HEK293 (cell line): ENCODE data around the gene HOXA4.

Source experiments
- CTCF ChIA-PET: fragments of 350-600 bp; formaldehyde crosslinking; extraction: SDS; loops from one replicate; lab custom pipeline; 2021; ENCODE audit warnings: antibody characterized with exemption; lab: Yijun Ruan, JAX
- POLR2A ChIA-PET: fragments of 300-600 bp; formaldehyde crosslinking; extraction: SDS; loops from one replicate; lab custom pipeline; 2020; ENCODE audit warnings: antibody characterized with exemption, inconsistent platforms; lab: Yijun Ruan, JAX
- H3K27ac ChIP-seq: fragments of 200-500 bp; sonication (Bioruptor generic); 2 replicates; pipeline ENCODE4 v1.5.1; 2014; ENCODE audit warnings: low read depth, low read length, control low read depth, inconsistent platforms; ENCODE audit errors: extremely low read depth
- H3K36me3 ChIP-seq, 2 experiments: fragments of 200-500 bp in 1 of 2; sonication (Bioruptor generic) in 1 of 2; 1 replicate in 1 of 2; 2 replicates in 1 of 2; pipeline ENCODE4 v1.5.1; 2014 to 2017; ENCODE audit warnings: inconsistent platforms in 2 of 2, low read length in 2 of 2; ENCODE audit not compliant: control insufficient read depth in 2 of 2, insufficient read depth in 1 of 2
- H3K4me1 ChIP-seq: fragments of 200-500 bp; sonication (Bioruptor generic); 2 replicates; pipeline ENCODE4 v1.5.1; 2014; ENCODE audit warnings: mild to moderate bottlenecking, low read length, inconsistent platforms; ENCODE audit not compliant: control insufficient read depth, insufficient read depth
- H3K4me3 ChIP-seq: 2 replicates; pipeline ENCODE4 v1.5.1; 2011; ENCODE audit warnings: low read depth, mild to moderate bottlenecking, control low read depth, low read length, moderate library complexity
- H3K9me3 ChIP-seq: fragments of 200-500 bp; sonication (Bioruptor generic); 2 replicates; pipeline ENCODE4 v1.5.1; 2014; ENCODE audit warnings: low read depth, low read length, inconsistent platforms; ENCODE audit not compliant: control insufficient read depth, insufficient read depth
- EGR2 ChIP-seq: fragments of 450-650 bp; formaldehyde crosslinking; IDR thresholded peaks from 2 replicates; pipeline ENCODE4 v1.5.1; 2016; ENCODE audit warnings: low read depth, missing biosample characterization, missing genetic modification characterization
- OSR2 ChIP-seq: fragments of 450-650 bp; formaldehyde crosslinking; IDR thresholded peaks from 2 replicates; pipeline ENCODE4 v1.5.1; 2016; ENCODE audit warnings: missing biosample characterization, missing genetic modification characterization
- PRDM6 ChIP-seq: fragments of 450-650 bp; formaldehyde crosslinking; IDR thresholded peaks from 2 replicates; pipeline ENCODE4 v1.5.1; 2017; ENCODE audit warnings: missing biosample characterization, missing genetic modification characterization
- SP3 ChIP-seq: fragments of 450-650 bp; formaldehyde crosslinking; IDR thresholded peaks from 2 replicates; pipeline ENCODE4 v1.5.1; 2016; ENCODE audit warnings: missing biosample characterization, missing genetic modification characterization
- TSHZ1 ChIP-seq: fragments of 450-650 bp; formaldehyde crosslinking; IDR thresholded peaks from 2 replicates; pipeline ENCODE4 v1.5.1; 2016; ENCODE audit warnings: missing biosample characterization, missing genetic modification characterization, borderline replicate concordance
- ZBTB17 ChIP-seq: fragments of 450-650 bp; formaldehyde crosslinking; IDR thresholded peaks from 2 replicates; pipeline ENCODE4 v1.5.1; 2016; ENCODE audit warnings: missing biosample characterization, missing genetic modification characterization
- ZFP69B ChIP-seq: fragments of 450-650 bp; formaldehyde crosslinking; IDR thresholded peaks from 2 replicates; pipeline ENCODE4 v1.5.1; 2016; ENCODE audit warnings: missing biosample characterization, missing genetic modification characterization
- ZNF148 ChIP-seq: fragments of 450-650 bp; formaldehyde crosslinking; IDR thresholded peaks from 2 replicates; pipeline ENCODE4 v1.5.0; 2017; ENCODE audit warnings: missing biosample characterization, missing genetic modification characterization, borderline replicate concordance
- ZNF19 ChIP-seq: fragments of 450-650 bp; formaldehyde crosslinking; IDR thresholded peaks from 2 replicates; pipeline ENCODE4; 2016; ENCODE audit warnings: missing biosample characterization, missing genetic modification characterization, low read depth
- ZNF362 ChIP-seq: fragments of 450-650 bp; formaldehyde crosslinking; IDR thresholded peaks from 2 replicates; pipeline ENCODE4 v1.5.1; 2016; ENCODE audit warnings: missing biosample characterization, missing genetic modification characterization
- ZNF366 ChIP-seq: fragments of 450-650 bp; formaldehyde crosslinking; conservative IDR thresholded peaks from 2 replicates; pipeline ENCODE4 v1.5.1; 2016; ENCODE audit warnings: missing biosample characterization, missing genetic modification characterization
- ZNF501 ChIP-seq: fragments of 450-650 bp; formaldehyde crosslinking; IDR thresholded peaks from 2 replicates; pipeline ENCODE4 v1.5.1; 2016; ENCODE audit warnings: missing biosample characterization, missing genetic modification characterization
- ZNF600 ChIP-seq: fragments of 450-650 bp; formaldehyde crosslinking; IDR thresholded peaks from 2 replicates; pipeline ENCODE4 v1.5.1; 2016; ENCODE audit warnings: missing biosample characterization, missing genetic modification characterization
- ZNF626 ChIP-seq: fragments of 450-650 bp; sonication (Bioruptor Pico); formaldehyde crosslinking; IDR thresholded peaks from 2 replicates; pipeline ENCODE4 v1.5.1; 2018; ENCODE audit warnings: missing biosample characterization, missing genetic modification characterization, inconsistent platforms
- ZNF791 ChIP-seq: fragments of 450-650 bp; formaldehyde crosslinking; IDR thresholded peaks from 2 replicates; pipeline ENCODE4 v1.5.1; 2016; ENCODE audit warnings: missing biosample characterization, missing genetic modification characterization
- ZXDB ChIP-seq: fragments of 450-650 bp; formaldehyde crosslinking; IDR thresholded peaks from 2 replicates; pipeline ENCODE4 v1.5.1; 2016; ENCODE audit warnings: missing biosample characterization, missing genetic modification characterization

The HOXA4 gene

GRCh38 chr7:27145914-27146412, 15.4 kb upstream of the HOXA4 start (continued):
- no peak for TF ChIP-seq ZNF791 (tag by site-specific recombination)
- TF ChIP-seq ZNF501 (tag by site-specific recombination): no peak
- no peak for TF ChIP-seq SP3 (tag by site-specific recombination)
- no peak; the same call in 1 of the 2 replicates for TF ChIP-seq ZXDB (tag by site-specific recombination)
- TF ChIP-seq OSR2 (tag by site-specific recombination): peak; percentile 22; the same call in 1 of the 2 replicates
- TF ChIP-seq ZNF362 (tag by site-specific recombination): no peak
- TF ChIP-seq EGR2: peak; percentile 54; the same call in 1 of the 2 replicates
- TF ChIP-seq ZNF366 (tag by site-specific recombination): no peak
- TF ChIP-seq PRDM6 (tag by site-specific recombination): 0 out of 2 replicates have a peak, but pooled peaks have one; percentile 12
- TF ChIP-seq ZNF19 (tag by site-specific recombination): no peak
- TF ChIP-seq, all 188 proteins: peak for 11

GRCh38 chr7:27145165-27145913, 14.8 kb upstream of the HOXA4 start:
- Histone ChIP-seq H3K9me3 (no peaks in the 10 kb centered on the region), H3K4me1 (peaks cover 19% of the 10 kb centered on the region), H3K4me3 (no peak overlapping the region), H3K27ac (peak overlapping the region; percentile 74; the same call in 1 of the 2 replicates), H3K36me3 (peaks cover 0 to 73% of the 10 kb centered on the region in 2 experiments; a peak in 2 of 3 replicates)
- TF ChIP-seq ZBTB17 (tag by site-specific recombination) (peak; percentile 75), ZNF626 (tag by site-specific recombination) (no peak), ZNF600 (tag by site-specific recombination) (peak; percentile 68)
- CTCF ChIA-PET: interaction anchor here (0.6 to 4.1 kb wide), 9 partner anchors 14 to 1680 kb away, joined by 3 to 34 read pairs (median 5); no protein-coding TSS in a partner anchor
- POLR2A ChIA-PET: interaction anchor here (0.9 to 1.6 kb wide), 2 partner anchors 24 to 39 kb away, joined by 3 read pairs; partner anchors contain the start of gene HOXA11

GRCh38 chr7:27144781-27145164, 14.2 kb upstream of the HOXA4 start:
- Histone ChIP-seq H3K9me3 (no peaks in the 10 kb centered on the region), H3K27ac (peak overlapping the region; percentile 74; the same call in 1 of the 2 replicates), H3K4me1 (peaks cover 19% of the 10 kb centered on the region), H3K4me3 (no peak overlapping the region), H3K36me3 (peaks cover 0 to 67% of the 10 kb centered on the region in 2 experiments; a peak in 2 of 3 replicates)
- ChIA-PET POLR2A (interaction anchor here (0.9 kb wide), 1 partner anchor 40 kb away, joined by 3 read pairs; the partner anchor contains the start of gene HOXA11), CTCF (interaction anchor here (0.6 to 4.4 kb wide), 18 partner anchors 12 to 1679 kb away, joined by 3 to 34 read pairs (median 5); partner anchors contain the start of gene HOXA7)
- TF ChIP-seq TSHZ1 (peak; percentile 28; the same call in 1 of the 2 replicates), ZFP69B (tag by site-specific recombination) (no peak), ZNF148 (tag by site-specific recombination) (no peak)
